GM23248 (cell line): ENCODE measurements around the gene SIX2. TPM values are rescaled to one million over a fixed set of nuclear protein-coding genes. Genes with fewer than 3 reads are reported as not detected.

Experiments used
- DNase-seq: peaks from one replicate; pipeline ENCODE4 v3.0.0-alpha.2; 2015
- H2AFZ ChIP-seq: fragments of 200-600 bp; sonication (generic); 2 replicates; pipeline ENCODE4 v1.6.1; 2016; ENCODE audit warnings: antibody characterized with exemption
- H3F3A ChIP-seq: fragments of 200-600 bp; sonication (generic); 2 replicates; pipeline ENCODE4 v1.6.1; 2016; ENCODE audit warnings: mild to moderate bottlenecking, antibody characterized with exemption, mixed run types; ENCODE audit not compliant: insufficient read depth
- H3K27ac ChIP-seq: fragments of 200-600 bp; sonication (generic); 2 replicates; pipeline ENCODE4 v1.5.1; 2016; ENCODE audit warnings: mild to moderate bottlenecking
- H3K27me3 ChIP-seq: fragments of 200-600 bp; sonication (generic); replicated peaks from 2 replicates; pipeline ENCODE4 v1.6.1; 2016; ENCODE audit warnings: mild to moderate bottlenecking; ENCODE audit not compliant: insufficient read depth
- H3K36me3 ChIP-seq: fragments of 200-600 bp; sonication (generic); 2 replicates; pipeline ENCODE4 v1.6.1; 2016; ENCODE audit warnings: low read depth, mild to moderate bottlenecking
- H3K4me1 ChIP-seq: fragments of 200-600 bp; sonication (generic); 2 replicates; pipeline ENCODE4 v1.6.1; 2016; ENCODE audit warnings: mild to moderate bottlenecking; ENCODE audit not compliant: insufficient read depth
- H3K4me2 ChIP-seq: fragments of 200-600 bp; sonication (generic); one replicate; pipeline ENCODE4 v1.6.1; 2016; ENCODE audit warnings: mild to moderate bottlenecking; ENCODE audit not compliant: unreplicated experiment
- H3K4me3 ChIP-seq: fragments of 200-600 bp; sonication (generic); 2 replicates; pipeline ENCODE4 v1.5.1; 2016; ENCODE audit warnings: mild to moderate bottlenecking
- H3K79me2 ChIP-seq: fragments of 200-600 bp; sonication (generic); 2 replicates; pipeline ENCODE4 v1.6.1; 2016; ENCODE audit warnings: mild to moderate bottlenecking; ENCODE audit not compliant: insufficient read depth
- H3K9ac ChIP-seq: fragments of 200-600 bp; sonication (generic); 2 replicates; pipeline ENCODE4 v1.6.1; 2016; ENCODE audit warnings: mild to moderate bottlenecking
- H3K9me2 ChIP-seq: fragments of 200-600 bp; sonication (generic); 2 replicates; pipeline ENCODE4 v1.6.1; 2016; ENCODE audit warnings: mixed run types, mild to moderate bottlenecking, moderate library complexity; ENCODE audit not compliant: insufficient read depth
- H3K9me3 ChIP-seq: fragments of 200-600 bp; sonication (generic); one replicate; pipeline ENCODE4 v1.6.1; 2017; ENCODE audit warnings: low read depth
- H4K20me1 ChIP-seq: fragments of 200-600 bp; sonication (generic); 2 replicates; pipeline ENCODE4 v1.6.0; 2016; ENCODE audit not compliant: insufficient read depth
- EZH2 ChIP-seq: fragments of 200-600 bp; sonication (generic); IDR thresholded peaks from 2 replicates; pipeline ENCODE4 v1.6.1; 2018; ENCODE audit warnings: antibody characterized with exemption, mild to moderate bottlenecking; ENCODE audit not compliant: insufficient read depth, poor library complexity, severe bottlenecking
- EZH2phosphoT487 ChIP-seq: fragments of 200-600 bp; sonication (generic); IDR thresholded peaks from 2 replicates; pipeline ENCODE4 v1.6.1; 2018; ENCODE audit warnings: antibody characterized with exemption, moderate library complexity, mild to moderate bottlenecking, low read depth; ENCODE audit not compliant: insufficient read depth
- WGBS, 2 experiments: methylation state at CpG; one replicate each; pipeline ENCODE4 v1.1.6; 2015 to 2017; ENCODE audit warnings: low lambda C conversion rate in 2 of 2, low coverage in 1 of 2; ENCODE audit errors: missing lambda C conversion rate in 2 of 2; 5-methylcytosine and 5-hydroxymethylcytosine counted together
- in situ Hi-C: fragments of 300-500 bp; cut with MboI; formaldehyde crosslinking; loops from 2 replicates; pipeline ENCODE4 v1.15.0; 2020
- polyA plus RNA-seq: library from polyadenylated mRNA; unstranded; fragments of >200 nt; fragmentation: Nextera tagmentation; extraction: Ambion mirVana; gene quantifications from 2 replicates; pipeline ENCODE4 v1.2.1, GENCODE V29; 2016
- total RNA-seq: library from RNA; depleted of rRNA; stranded (reverse); fragments of >200 nt; shearing (Covaris generic); gene quantifications from 2 replicates; pipeline ENCODE4 v1.2.3, GENCODE V29; 2014

Gene SIX2
- total and polyA plus RNA-seq, 2 experiments from 2014 or later = 0.19 TPM; not detected in 1

DNA sequence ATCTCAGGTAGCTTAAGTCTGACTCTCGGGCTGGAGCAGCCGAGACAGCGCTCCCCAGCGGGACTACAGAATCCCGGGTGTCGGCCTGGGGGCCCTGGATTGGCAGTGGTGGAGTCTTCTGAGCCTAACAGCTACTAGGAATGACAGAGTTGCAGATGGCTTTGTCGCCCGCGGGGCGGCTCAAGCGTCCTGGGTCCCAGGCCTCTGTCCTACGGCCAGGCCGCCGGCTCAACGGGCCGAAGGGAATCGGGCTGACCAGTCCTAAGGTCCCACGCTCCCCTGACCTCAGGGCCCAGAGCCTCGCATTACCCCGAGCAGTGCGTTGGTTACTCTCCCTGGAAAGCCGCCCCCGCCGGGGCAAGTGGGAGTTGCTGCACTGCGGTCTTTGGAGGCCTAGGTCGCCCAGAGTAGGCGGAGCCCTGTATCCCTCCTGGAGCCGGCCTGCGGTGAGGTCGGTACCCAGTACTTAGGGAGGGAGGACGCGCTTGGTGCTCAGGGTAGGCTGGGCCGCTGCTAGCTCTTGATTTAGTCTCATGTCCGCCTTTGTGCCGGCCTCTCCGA is 8.8 kb downstream of the SIX2 start:
- no peaks in the 10 kb centered on the region for H3K9me3 ChIP-seq
- no peaks in the 10 kb centered on the region for H4K20me1 ChIP-seq
- no peaks in the 10 kb centered on the region for H3F3A ChIP-seq
- TF ChIP-seq EZH2phosphoT487 (no peak), EZH2 (no peak)
- no peak overlapping the region for H3K4me2 ChIP-seq
- no peaks in the 10 kb centered on the region for H3K36me3 ChIP-seq
- no peaks in the 10 kb centered on the region for H3K79me2 ChIP-seq
- peaks cover 83% of the 10 kb centered on the region for H3K27me3 ChIP-seq
- in situ Hi-C loops = no loop called here
- no peak for DNase-seq
- no peak overlapping the region for H2AFZ ChIP-seq
- H3K9me2 ChIP-seq = no peaks in the 10 kb centered on the region
- no peaks in the 10 kb centered on the region for H3K4me1 ChIP-seq
- H3K4me3 ChIP-seq = no peak overlapping the region
- 47 to 48% methylated on average over 36 of the region's 36 CpGs for WGBS, 2 experiments
- H3K27ac ChIP-seq = no peak overlapping the region
- no peak overlapping the region for H3K9ac ChIP-seq

DNA sequence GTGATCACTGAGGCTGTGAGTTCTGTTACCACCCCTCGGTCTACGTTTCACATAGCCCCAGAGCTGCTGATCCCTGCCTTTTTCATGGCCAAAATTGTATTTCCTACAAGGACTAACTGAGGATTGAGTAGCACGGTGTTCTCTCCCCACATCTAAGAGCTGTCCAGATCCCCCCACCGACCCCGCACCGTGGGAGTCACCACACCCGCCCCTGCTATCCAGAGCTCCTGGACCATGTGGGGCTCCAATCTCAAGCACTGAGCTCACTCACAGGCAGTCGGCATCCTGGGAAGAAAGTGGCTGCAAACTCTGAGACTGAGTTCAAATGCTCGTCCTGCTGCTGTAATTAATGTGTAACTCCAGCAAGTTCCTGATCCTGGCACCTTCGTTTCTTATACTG is 9.7 kb downstream of the SIX2 start:
- WGBS, 2 experiments = 76% methylated on average over 9 to 10 of the region's 10 CpGs
- Histone ChIP-seq H3K27me3 (peaks cover 84% of the 10 kb centered on the region), H3K79me2 (no peaks in the 10 kb centered on the region), H3K4me1 (no peaks in the 10 kb centered on the region), H3K9ac (no peak overlapping the region), H4K20me1 (no peaks in the 10 kb centered on the region), H3K9me2 (no peaks in the 10 kb centered on the region), H3F3A (no peaks in the 10 kb centered on the region), H3K4me3 (no peak overlapping the region), H3K9me3 (no peaks in the 10 kb centered on the region), H3K36me3 (no peaks in the 10 kb centered on the region), H3K4me2 (no peak overlapping the region), H2AFZ (no peak overlapping the region), H3K27ac (no peak overlapping the region)
- in situ Hi-C loops = no loop called here
- no peak for DNase-seq
- TF ChIP-seq EZH2 (no peak), EZH2phosphoT487 (no peak)

DNA sequence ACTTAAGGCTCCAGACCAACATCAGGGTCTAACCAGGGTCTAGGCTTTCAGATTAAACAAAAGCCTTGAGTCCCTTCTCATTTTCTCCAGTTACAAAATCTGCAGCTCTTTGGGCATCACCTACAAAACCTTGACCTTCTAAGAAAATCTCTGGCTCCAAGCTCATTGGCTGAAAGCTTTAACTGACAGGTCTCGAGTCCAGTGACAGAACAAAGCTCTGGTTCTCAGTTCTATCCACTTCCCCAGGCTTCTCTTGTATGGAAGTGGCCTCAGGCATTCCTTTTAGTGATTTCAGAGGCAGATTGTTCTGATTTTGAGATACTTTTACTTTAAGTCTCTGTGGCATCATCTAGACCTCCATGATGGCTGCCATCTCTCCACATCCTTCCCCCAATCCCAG is 11.3 kb downstream of the SIX2 start:
- no peaks in the 10 kb centered on the region for H3K4me1 ChIP-seq
- H3F3A ChIP-seq = no peaks in the 10 kb centered on the region
- H3K27me3 ChIP-seq = peaks cover 90% of the 10 kb centered on the region
- H3K4me2 ChIP-seq = no peak overlapping the region
- H3K27ac ChIP-seq = no peak overlapping the region
- WGBS, 2 experiments = 55 to 80% methylated on average over 1 of the region's 1 CpG
- in situ Hi-C loops = no loop called here
- no peak overlapping the region for H2AFZ ChIP-seq
- no peak for DNase-seq
- no peaks in the 10 kb centered on the region for H3K9me3 ChIP-seq
- no peaks in the 10 kb centered on the region for H3K9me2 ChIP-seq
- no peak overlapping the region for H3K9ac ChIP-seq
- H3K36me3 ChIP-seq = no peaks in the 10 kb centered on the region
- H3K4me3 ChIP-seq = no peak overlapping the region
- no peaks in the 10 kb centered on the region for H3K79me2 ChIP-seq
- H4K20me1 ChIP-seq = no peaks in the 10 kb centered on the region
- TF ChIP-seq EZH2phosphoT487 (no peak), EZH2 (no peak)

DNA sequence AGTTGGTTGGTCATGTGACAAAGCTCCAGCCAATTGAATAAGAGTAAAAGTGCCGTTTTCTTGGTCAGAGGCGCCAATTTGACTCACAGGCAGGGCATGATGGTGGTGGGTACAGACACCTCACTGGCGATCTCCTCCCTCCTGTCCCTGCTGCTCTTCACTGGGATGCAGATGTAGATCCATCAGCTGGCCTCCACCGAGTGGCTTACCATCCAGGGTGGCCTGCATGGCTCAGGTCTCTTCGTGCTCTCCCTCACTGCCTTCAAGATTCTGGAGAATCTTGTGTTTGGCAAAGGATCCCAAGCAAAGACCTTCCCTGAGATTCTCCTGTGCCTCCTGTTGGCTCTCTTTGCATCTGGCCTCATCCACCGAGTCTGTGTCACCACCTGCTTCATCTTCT is 12.9 kb downstream of the SIX2 start:
- Histone ChIP-seq H4K20me1 (no peaks in the 10 kb centered on the region), H3K9ac (no peak overlapping the region), H3K79me2 (no peaks in the 10 kb centered on the region), H3K9me2 (no peaks in the 10 kb centered on the region), H3K27me3 (peaks cover 92% of the 10 kb centered on the region), H3K36me3 (no peaks in the 10 kb centered on the region), H3K9me3 (no peaks in the 10 kb centered on the region), H3K4me3 (no peak overlapping the region), H3K4me1 (no peaks in the 10 kb centered on the region), H3F3A (no peaks in the 10 kb centered on the region), H2AFZ (no peak overlapping the region), H3K4me2 (no peak overlapping the region), H3K27ac (no peak overlapping the region)
- DNase-seq = no peak
- WGBS, 2 experiments = 67 to 77% methylated on average over 6 of the region's 6 CpGs
- in situ Hi-C loops = no loop called here
- TF ChIP-seq EZH2 (no peak), EZH2phosphoT487 (no peak)

DNA sequence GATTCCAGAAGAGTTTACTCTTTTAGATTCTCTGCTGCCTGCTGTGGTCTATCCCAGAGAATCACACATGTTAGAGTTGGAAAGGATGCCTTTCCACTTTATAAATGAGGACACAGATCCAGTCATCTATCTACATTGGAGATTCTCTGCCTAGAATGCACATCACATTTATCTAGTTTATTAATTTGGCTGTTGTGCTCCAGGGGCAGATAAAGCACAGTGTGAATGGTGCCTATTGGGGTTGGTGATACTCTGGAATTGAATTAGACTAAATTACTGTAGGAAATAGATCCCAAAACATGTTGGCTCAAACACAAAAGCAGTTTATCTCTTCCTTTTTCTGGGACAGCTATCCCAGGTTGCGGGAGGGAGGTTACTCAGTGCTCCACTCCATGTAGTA is 14.9 kb downstream of the SIX2 start:
- no peaks in the 10 kb centered on the region for H3K79me2 ChIP-seq
- H3K4me3 ChIP-seq = no peak overlapping the region
- no peak for DNase-seq
- TF ChIP-seq EZH2 = no peak
- TF ChIP-seq EZH2phosphoT487 = no peak
- no peak overlapping the region for H2AFZ ChIP-seq
- H3K27ac ChIP-seq = no peak overlapping the region
- H3K4me1 ChIP-seq = no peaks in the 10 kb centered on the region
- no peak overlapping the region for H3K9ac ChIP-seq
- in situ Hi-C loops = no loop called here
- H3K27me3 ChIP-seq = peaks cover 89% of the 10 kb centered on the region
- WGBS, 2 experiments = 77 to 92% methylated on average over 1 of the region's 1 CpG
- H3F3A ChIP-seq = no peaks in the 10 kb centered on the region
- H4K20me1 ChIP-seq = no peaks in the 10 kb centered on the region
- no peaks in the 10 kb centered on the region for H3K9me2 ChIP-seq
- no peaks in the 10 kb centered on the region for H3K36me3 ChIP-seq
- no peaks in the 10 kb centered on the region for H3K9me3 ChIP-seq
- no peak overlapping the region for H3K4me2 ChIP-seq
